Measurements from ENCODE around the gene MAN2A2.

GRCh38 chr15:90970274-90970673 lies 67.2 kb downstream of the MAN2A2 start:
- TF ChIP-seq, protein P1, sequence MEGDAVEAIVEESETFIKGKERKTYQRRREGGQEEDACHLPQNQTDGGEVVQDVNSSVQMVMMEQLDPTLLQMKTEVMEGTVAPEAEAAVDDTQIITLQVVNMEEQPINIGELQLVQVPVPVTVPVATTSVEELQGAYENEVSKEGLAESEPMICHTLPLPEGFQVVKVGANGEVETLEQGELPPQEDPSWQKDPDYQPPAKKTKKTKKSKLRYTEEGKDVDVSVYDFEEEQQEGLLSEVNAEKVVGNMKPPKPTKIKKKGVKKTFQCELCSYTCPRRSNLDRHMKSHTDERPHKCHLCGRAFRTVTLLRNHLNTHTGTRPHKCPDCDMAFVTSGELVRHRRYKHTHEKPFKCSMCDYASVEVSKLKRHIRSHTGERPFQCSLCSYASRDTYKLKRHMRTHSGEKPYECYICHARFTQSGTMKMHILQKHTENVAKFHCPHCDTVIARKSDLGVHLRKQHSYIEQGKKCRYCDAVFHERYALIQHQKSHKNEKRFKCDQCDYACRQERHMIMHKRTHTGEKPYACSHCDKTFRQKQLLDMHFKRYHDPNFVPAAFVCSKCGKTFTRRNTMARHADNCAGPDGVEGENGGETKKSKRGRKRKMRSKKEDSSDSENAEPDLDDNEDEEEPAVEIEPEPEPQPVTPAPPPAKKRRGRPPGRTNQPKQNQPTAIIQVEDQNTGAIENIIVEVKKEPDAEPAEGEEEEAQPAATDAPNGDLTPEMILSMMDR (IDR thresholded peaks at IDR 0.05), result no peak
- TF ChIP-seq POLR2A (IDR thresholded peaks at IDR 0.05), result no peak
